ENCODE results near the gene CHID1.

The CHID1 gene

GRCh38 chr11:932435-932834 is 21.8 kb upstream of the CHID1 start:
- no peak for DNase-seq

DNA sequence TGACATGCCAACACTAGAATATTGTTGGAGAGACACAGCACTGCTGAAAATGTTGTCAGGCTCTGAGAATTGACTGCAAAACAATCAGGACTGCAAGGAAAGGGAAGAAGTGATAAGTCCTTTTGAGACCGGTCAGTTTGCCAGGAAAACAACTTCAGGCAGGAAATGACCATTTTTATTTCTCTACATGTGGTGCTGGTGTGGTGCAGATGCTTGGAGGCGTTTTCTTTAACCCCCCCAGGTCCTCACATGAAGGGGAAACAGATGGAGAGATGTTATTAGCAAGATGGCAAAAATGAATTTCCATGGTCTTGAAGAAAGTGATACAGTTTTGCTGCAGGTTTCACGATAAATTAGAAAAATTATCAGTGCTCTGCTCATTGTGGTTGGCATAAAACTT is 20.8 kb upstream of the CHID1 start:
- DNase-seq: no peak

DNA sequence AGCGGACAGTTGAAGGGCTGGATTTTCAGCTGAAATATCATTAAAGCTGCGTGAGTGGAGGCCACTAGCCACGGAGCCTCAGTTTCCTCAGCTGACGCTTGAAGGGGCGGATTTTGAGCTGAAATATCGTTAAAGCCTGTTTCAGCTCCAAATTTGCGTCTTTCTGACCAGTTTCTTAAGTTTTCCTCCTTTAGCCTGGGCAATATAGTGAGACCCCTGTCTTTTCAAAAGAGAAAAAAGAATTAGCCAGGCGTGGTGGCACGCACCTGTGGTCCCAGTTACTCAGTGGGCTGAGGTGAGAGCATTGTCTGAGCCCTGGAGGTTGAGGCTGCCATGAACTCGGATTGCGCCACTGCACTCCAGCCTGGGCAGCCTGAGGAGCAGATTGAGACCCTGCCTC is 18.8 kb upstream of the CHID1 start:
- no peak for DNase-seq

- DNase-seq: no peak
Observed at GRCh38 chr11:928786-929185, 18.2 kb upstream of the CHID1 start.

GRCh38 chr11:927871-928270 is 17.3 kb upstream of the CHID1 start:
- DNase-seq: no peak

- peak in 1 of 2 experiments; percentile 36 for DNase-seq
Observed at GRCh38 chr11:926341-926916, 15.8 kb upstream of the CHID1 start.

GRCh38 chr11:925496-926301 is 15.1 kb upstream of the CHID1 start, which contains the start of gene AP2A2:
Gene AP2A2 (plus strand): TSS chr11:925870. CDS start chr11:926022, 152 bp downstream.
- DNase-seq: peak; percentile 88 to 89

GRCh38 chr11:925158-925495 is 14.5 kb upstream of the CHID1 start:
- no peak for DNase-seq

- DNase-seq: no peak
Observed at GRCh38 chr11:924406-925157, 14.0 kb upstream of the CHID1 start.

- no peak for DNase-seq
Observed at GRCh38 chr11:923691-924405, 13.2 kb upstream of the CHID1 start.

DNA sequence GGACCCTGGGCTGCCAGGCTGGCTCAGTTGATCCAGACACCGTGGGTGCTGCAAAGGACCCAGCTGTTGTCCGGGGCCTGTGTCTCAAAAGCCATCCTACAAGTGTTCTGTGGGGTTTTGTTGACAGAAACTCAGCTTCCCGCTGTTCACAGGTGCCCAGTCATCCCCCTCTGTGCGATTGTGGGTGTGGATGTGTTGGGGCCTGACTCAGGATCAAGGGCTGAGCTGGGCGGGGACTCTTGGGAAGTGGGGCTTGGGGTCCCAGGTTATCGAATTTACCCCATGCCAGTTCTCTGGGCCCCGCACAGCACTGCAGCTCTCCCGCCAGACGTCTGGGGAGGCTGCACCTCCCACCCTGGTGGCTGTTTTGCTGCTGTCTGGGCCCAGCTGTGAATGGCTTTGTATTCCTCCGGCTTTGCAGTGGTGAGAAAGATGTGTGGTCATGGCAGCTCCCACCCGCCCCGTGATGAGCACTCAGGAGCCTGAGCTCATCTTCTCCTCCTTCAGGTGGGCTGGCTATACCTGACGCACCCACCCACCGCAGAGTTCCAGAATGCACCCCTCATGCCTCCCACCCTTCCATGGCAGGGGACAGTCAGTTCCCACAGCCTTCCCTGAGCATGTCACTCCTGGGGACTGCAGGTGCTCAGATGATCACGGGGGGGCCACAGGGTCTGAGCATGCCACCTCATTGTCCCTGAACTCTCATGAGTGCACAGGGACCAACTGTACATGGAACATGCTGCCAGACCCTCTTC is 11.5 kb upstream of the CHID1 start:
- no peak for DNase-seq

DNA sequence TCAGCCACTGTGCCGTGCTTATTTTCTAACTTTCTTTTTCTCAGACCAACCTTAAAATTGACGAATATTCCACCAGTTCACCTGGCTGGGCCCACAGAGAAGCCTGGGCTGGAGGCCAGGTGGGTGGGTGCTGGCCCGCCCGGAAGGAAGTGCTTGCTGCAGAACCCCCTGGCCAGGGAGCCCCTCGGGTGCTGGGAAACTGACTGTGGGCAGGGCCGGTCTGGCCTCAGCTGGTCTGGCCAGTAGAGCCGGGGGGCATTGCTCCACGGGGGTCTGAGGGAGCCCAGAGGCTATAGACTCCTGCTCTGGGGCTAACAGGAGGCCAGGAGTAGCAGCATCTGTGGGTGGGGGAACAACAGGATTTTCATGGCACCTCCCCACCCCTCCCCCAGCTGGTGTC is 6.8 kb upstream of the CHID1 start:
- DNase-seq: no peak

- no peak for DNase-seq
Observed at GRCh38 chr11:914747-915501, 4.3 kb upstream of the CHID1 start.

- DNase-seq: no peak
Observed at GRCh38 chr11:914204-914603, 3.6 kb upstream of the CHID1 start.

DNA sequence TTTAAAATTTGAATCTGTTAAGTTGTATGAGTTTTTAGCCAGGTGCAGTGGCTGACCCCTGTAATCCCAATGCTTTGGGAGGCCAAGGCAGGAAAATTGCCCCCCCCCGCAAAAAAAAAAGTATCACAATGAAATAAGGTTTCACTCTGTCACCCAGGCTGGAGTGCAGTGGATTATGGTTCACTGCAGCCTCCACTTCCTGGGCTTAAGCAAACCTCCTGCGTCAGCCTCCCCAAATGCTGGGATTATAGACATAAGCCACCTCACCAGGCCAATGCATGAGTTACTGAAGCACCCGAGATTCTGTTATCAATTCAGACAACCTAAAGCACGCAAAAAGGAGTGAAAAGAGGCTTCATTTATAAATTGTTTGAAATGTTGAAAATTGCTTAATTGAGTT is 2.4 kb upstream of the CHID1 start:
- DNase-seq: no peak

DNA sequence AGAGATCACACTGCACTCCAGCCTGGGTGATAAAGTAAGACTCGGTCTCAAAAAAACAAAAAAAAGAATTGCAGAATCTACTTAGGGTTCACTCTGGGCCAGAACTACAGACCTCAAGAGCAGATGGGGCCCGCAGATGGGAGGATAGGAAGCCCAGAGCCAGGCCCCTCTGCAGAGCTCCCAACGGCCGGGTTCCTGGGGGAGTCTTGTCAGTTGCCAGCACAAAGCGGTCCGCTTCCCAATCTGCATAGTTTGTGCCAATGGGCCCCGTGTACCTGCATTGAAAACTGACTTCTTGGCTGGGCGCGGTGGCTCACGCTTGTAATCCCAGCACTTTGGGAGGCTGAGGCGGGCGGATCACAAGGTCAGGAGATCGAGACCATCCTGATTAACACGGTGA is 1.7 kb upstream of the CHID1 start:
- no peak for DNase-seq

GRCh38 chr11:911890-912219 is 1.2 kb upstream of the CHID1 start:
- DNase-seq: no peak

GRCh38 chr11:911031-911889 is 650 bp upstream of the CHID1 start:
- DNase-seq: no peak

- no peak for DNase-seq
Observed at GRCh38 chr11:910044-910588, 494 bp downstream of the CHID1 start.

GRCh38 chr11:909406-909805 is 1.2 kb downstream of the CHID1 start:
- DNase-seq: no peak

- no peak for DNase-seq
Observed at GRCh38 chr11:908273-908672, 2.3 kb downstream of the CHID1 start.
